CD14-positive monocyte (primary cell): ENCODE results near the gene CNNM2. TPM values are rescaled to one million over a fixed set of nuclear protein-coding genes. Genes with fewer than 3 reads are reported as not detected.

ENCODE experiments used
- DNase-seq, 3 donors: peaks; one replicate each; pipeline ENCODE4 v3.0.0-alpha.2; 2011 to 2022
- H2AFZ ChIP-seq: 2 replicates; pipeline ENCODE4 v1.6.0; 2012; ENCODE audit warnings: mild to moderate bottlenecking, low read depth, low read length, inconsistent platforms; ENCODE audit not compliant: insufficient read depth, poor library complexity, severe bottlenecking
- H3K27ac ChIP-seq, 2 donors: 1 replicate in 1 of 2; 2 replicates in 1 of 2; pipeline ENCODE4 v1.5.1; 2012 to 2013; ENCODE audit warnings: low read length in 2 of 2, control low read depth in 1 of 2, inconsistent platforms in 1 of 2, low read depth in 1 of 2, mild to moderate bottlenecking in 1 of 2
- H3K27me3 ChIP-seq, 2 donors: one replicate each; pipeline versions ENCODE4 v1.6.0 to v1.6.1; 2011 to 2013; ENCODE audit warnings: low read length in 2 of 2; ENCODE audit not compliant: control insufficient read depth in 2 of 2, insufficient read depth in 2 of 2
- H3K36me3 ChIP-seq, 2 donors: replicated peaks in 1 of 2; 1 replicate in 1 of 2; 2 replicates in 1 of 2; pipeline versions ENCODE4 v1.5.1 to v1.6.1; 2012 to 2013; ENCODE audit warnings: low read length in 2 of 2, control low read depth in 1 of 2, inconsistent platforms in 1 of 2, mild to moderate bottlenecking in 1 of 2; ENCODE audit not compliant: insufficient read depth in 2 of 2, control insufficient read depth in 1 of 2
- H3K4me1 ChIP-seq, 2 donors: 1 replicate in 1 of 2; 2 replicates in 1 of 2; pipeline versions ENCODE4 v1.5.1 to v1.6.1; 2012 to 2013; ENCODE audit warnings: low read length in 2 of 2, control low read depth in 1 of 2, inconsistent platforms in 1 of 2, mild to moderate bottlenecking in 1 of 2, moderate library complexity in 1 of 2; ENCODE audit not compliant: insufficient read depth in 2 of 2, control insufficient read depth in 1 of 2
- H3K4me2 ChIP-seq: replicated peaks from 2 replicates; pipeline ENCODE3; 2012; ENCODE audit warnings: low read length, moderate library complexity, mild to moderate bottlenecking; ENCODE audit not compliant: poor library complexity, severe bottlenecking; ENCODE audit errors: extremely low read depth
- H3K4me3 ChIP-seq, 3 experiments: fragments of 200-600 bp in 1 of 3; sonication (generic) in 1 of 3; replicated peaks in 1 of 3; 1 replicate in 2 of 3; 2 replicates in 1 of 3; pipeline ENCODE4 v1.5.1; 2011 to 2013; ENCODE audit warnings: low read length in 3 of 3, mild to moderate bottlenecking in 3 of 3, control low read depth in 2 of 3, low read depth in 2 of 3, inconsistent platforms in 1 of 3, moderate library complexity in 1 of 3
- H3K79me2 ChIP-seq: 2 replicates; pipeline ENCODE4 v1.6.0; 2012; ENCODE audit warnings: mild to moderate bottlenecking, control low read depth, inconsistent platforms, low read length, moderate library complexity; ENCODE audit not compliant: insufficient read depth
- H3K9ac ChIP-seq: 2 replicates; pipeline ENCODE4 v1.6.0; 2017; ENCODE audit warnings: low read length, mild to moderate bottlenecking; ENCODE audit not compliant: insufficient read depth, poor library complexity, severe bottlenecking
- H3K9me3 ChIP-seq, 2 donors: replicated peaks in 1 of 2; 1 replicate in 1 of 2; 2 replicates in 1 of 2; pipeline versions ENCODE4 v1.5.1 to v1.6.1; 2012 to 2013; ENCODE audit warnings: low read length in 2 of 2, control low read depth in 1 of 2; ENCODE audit not compliant: control insufficient read depth in 1 of 2, insufficient read depth in 1 of 2
- H4K20me1 ChIP-seq: 2 replicates; pipeline ENCODE4 v1.6.0; 2012; ENCODE audit warnings: mild to moderate bottlenecking, low read length, control low read depth, moderate library complexity; ENCODE audit not compliant: insufficient read depth
- H3K27ac Mint-ChIP-seq, 7 donors: one replicate each; pipeline ENCODE4 v1.8.0; 2020; ENCODE audit warnings: mild to moderate bottlenecking in 7 of 7, mixed read lengths in 7 of 7, moderate library complexity in 6 of 7, inconsistent platforms in 2 of 7
- H3K27me3 Mint-ChIP-seq, 3 donors: one replicate each; pipeline ENCODE4 v1.8.0; 2021 to 2022; ENCODE audit warnings: low read depth in 3 of 3, mild to moderate bottlenecking in 3 of 3, mixed read lengths in 3 of 3, moderate library complexity in 3 of 3, inconsistent platforms in 1 of 3
- H3K36me3 Mint-ChIP-seq, 2 donors: one replicate each; pipeline ENCODE4 v1.8.0; 2020; ENCODE audit warnings: mixed read lengths in 2 of 2, inconsistent platforms in 1 of 2, mild to moderate bottlenecking in 1 of 2
- H3K4me1 Mint-ChIP-seq: one replicate; pipeline ENCODE4 v1.8.0; 2020; ENCODE audit warnings: mild to moderate bottlenecking, mixed read lengths
- H3K4me3 Mint-ChIP-seq, 2 donors: one replicate each; pipeline ENCODE4 v1.8.0; 2020; ENCODE audit warnings: mild to moderate bottlenecking in 2 of 2, mixed read lengths in 2 of 2, moderate library complexity in 1 of 2
- H3K9me3 Mint-ChIP-seq, 7 donors: one replicate each; pipeline ENCODE4 v1.8.0; 2020 to 2022; ENCODE audit warnings: mixed read lengths in 7 of 7, mild to moderate bottlenecking in 6 of 7, moderate library complexity in 6 of 7, inconsistent platforms in 2 of 7
- WGBS: methylation state at CpG from one replicate; pipeline ENCODE4 v1.1.5; 2013; ENCODE audit warnings: missing lambda C conversion rate; ENCODE audit not compliant: insufficient coverage; 5-methylcytosine and 5-hydroxymethylcytosine counted together
- intact Hi-C, 2 donors: fragments of 100-400 bp; cut with micrococcal nuclease; formaldehyde crosslinking; loops; one replicate each; pipeline versions ENCODE4 v1.15.0 to v1.15.1; 2023
- polyA plus RNA-seq, 3 donors: library from polyadenylated mRNA; depleted of rRNA in 1 of 3; unstranded in 2 of 3; stranded (reverse) in 1 of 3; fragments of 300-500 nt in 2 of 3; fragments of >200 nt in 1 of 3; fragmentation: Illumina TruSeq in 2 of 3; gene quantifications; 1 replicate in 2 of 3; 2 replicates in 1 of 3; pipeline ENCODE4 v1.2.3, GENCODE V29; 2012 to 2021
- TF ChIP-seq, protein P1 (sequence below): fragments of 200-600 bp; IDR thresholded peaks from one replicate; pipeline ENCODE4 v1.8.0; 2022; ENCODE audit warnings: antibody characterized with exemption, mild to moderate bottlenecking

Gene CNNM2
- polyA plus RNA-seq, 3 donors: 1.6 to 3.8 (median 2.2) TPM

DNA sequence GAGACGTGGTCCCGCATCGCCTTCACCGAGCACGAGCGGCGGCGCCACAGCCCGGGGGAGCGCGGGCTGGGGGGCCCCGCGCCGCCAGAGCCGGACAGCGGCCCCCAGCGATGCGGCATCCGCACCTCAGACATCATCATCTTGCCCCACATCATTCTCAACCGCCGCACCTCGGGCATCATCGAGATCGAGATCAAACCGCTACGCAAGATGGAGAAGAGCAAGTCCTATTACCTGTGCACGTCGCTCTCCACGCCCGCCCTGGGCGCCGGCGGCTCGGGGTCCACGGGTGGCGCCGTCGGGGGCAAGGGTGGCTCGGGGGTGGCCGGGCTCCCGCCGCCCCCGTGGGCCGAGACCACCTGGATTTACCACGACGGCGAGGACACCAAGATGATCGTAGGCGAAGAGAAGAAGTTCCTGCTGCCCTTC lies 737 bp downstream of the CNNM2 start:
- no peaks in the 10 kb centered on the region for H3K9me3 ChIP-seq
- 1% methylated on average over 49 of the region's 49 CpGs for WGBS
- H3K27me3 ChIP-seq: peaks cover 3 to 15% of the 10 kb centered on the region in 2 donors
- H3K4me1 ChIP-seq: peaks cover 21 to 36% of the 10 kb centered on the region in 2 donors
- peak overlapping the region; percentile 82 for H3K4me2 ChIP-seq
- H3K4me3 Mint-ChIP-seq: peak overlapping the region; percentile 90 to 93
- H3K79me2 ChIP-seq: peaks cover 9% of the 10 kb centered on the region
- intact Hi-C loops: loop anchor here (2.0 to 10.0 kb wide), 7 partner anchors 156 to 566 kb away; partner anchors contain the start of genes WBP1L (in 2 of the 2) and RPEL1 (in 1 of the 2)
- H3K36me3 Mint-ChIP-seq: peaks cover 0 to 8% of the 10 kb centered on the region in 2 donors
- peaks cover 16 to 40% (median 26%) of the 10 kb centered on the region in 3 donors for H3K27me3 Mint-ChIP-seq
- TF ChIP-seq, protein P1, sequence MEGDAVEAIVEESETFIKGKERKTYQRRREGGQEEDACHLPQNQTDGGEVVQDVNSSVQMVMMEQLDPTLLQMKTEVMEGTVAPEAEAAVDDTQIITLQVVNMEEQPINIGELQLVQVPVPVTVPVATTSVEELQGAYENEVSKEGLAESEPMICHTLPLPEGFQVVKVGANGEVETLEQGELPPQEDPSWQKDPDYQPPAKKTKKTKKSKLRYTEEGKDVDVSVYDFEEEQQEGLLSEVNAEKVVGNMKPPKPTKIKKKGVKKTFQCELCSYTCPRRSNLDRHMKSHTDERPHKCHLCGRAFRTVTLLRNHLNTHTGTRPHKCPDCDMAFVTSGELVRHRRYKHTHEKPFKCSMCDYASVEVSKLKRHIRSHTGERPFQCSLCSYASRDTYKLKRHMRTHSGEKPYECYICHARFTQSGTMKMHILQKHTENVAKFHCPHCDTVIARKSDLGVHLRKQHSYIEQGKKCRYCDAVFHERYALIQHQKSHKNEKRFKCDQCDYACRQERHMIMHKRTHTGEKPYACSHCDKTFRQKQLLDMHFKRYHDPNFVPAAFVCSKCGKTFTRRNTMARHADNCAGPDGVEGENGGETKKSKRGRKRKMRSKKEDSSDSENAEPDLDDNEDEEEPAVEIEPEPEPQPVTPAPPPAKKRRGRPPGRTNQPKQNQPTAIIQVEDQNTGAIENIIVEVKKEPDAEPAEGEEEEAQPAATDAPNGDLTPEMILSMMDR: no peak
- H3K9me3 Mint-ChIP-seq: peaks cover 0 to 2% (median 0%) of the 10 kb centered on the region in 7 donors
- H3K36me3 ChIP-seq: no peaks in the 10 kb centered on the region
- H4K20me1 ChIP-seq: no peaks in the 10 kb centered on the region
- peak overlapping the region; percentile 69 to 92 (median 90) for H3K4me3 ChIP-seq
- H3K9ac ChIP-seq: peak overlapping the region; percentile 82
- peak overlapping the region in 1 of 7 donors; percentile 50 for H3K27ac Mint-ChIP-seq
- peak overlapping the region; percentile 99 for H2AFZ ChIP-seq
- peak overlapping the region in 1 of 2 donors; percentile 91 for H3K27ac ChIP-seq
- peaks cover 35% of the 10 kb centered on the region for H3K4me1 Mint-ChIP-seq
- peak in 1 of 3 donors; percentile 14 for DNase-seq

DNA sequence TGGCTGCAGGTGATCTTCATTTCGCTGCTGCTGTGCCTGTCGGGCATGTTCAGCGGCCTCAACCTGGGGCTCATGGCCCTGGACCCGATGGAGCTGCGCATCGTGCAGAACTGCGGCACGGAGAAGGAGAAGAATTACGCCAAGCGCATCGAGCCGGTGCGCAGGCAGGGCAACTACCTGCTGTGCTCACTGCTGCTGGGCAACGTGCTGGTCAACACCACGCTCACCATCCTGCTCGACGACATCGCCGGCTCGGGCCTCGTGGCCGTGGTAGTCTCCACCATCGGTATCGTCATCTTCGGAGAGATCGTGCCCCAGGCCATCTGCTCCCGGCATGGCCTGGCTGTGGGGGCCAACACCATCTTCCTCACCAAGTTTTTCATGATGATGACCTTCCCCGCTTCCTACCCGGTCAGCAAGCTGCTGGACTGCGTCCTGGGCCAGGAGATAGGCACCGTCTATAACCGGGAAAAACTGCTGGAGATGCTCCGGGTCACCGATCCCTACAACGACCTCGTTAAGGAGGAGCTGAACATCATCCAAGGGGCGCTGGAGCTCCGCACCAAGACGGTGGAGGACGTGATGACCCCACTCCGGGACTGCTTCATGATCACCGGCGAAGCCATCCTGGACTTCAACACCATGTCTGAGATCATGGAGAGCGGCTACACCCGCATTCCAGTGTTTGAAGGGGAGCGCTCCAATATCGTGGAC lies 1.3 kb downstream of the CNNM2 start:
- Mint-ChIP-seq H3K27me3 (peaks cover 11 to 35% (median 20%) of the 10 kb centered on the region in 3 donors), H3K36me3 (peaks cover 0 to 8% of the 10 kb centered on the region in 2 donors), H3K9me3 (peaks cover 0 to 2% (median 0%) of the 10 kb centered on the region in 7 donors), H3K4me1 (peaks cover 35% of the 10 kb centered on the region), H3K4me3 (peak overlapping the region; percentile 90 to 93), H3K27ac (peak overlapping the region in 1 of 7 donors; percentile 4)
- no peaks in the 10 kb centered on the region for H3K9me3 ChIP-seq
- intact Hi-C loops: loop anchor here (2.0 to 10.0 kb wide), 7 partner anchors 155 to 565 kb away; partner anchors contain the start of genes WBP1L (in 2 of the 2) and RPEL1 (in 1 of the 2)
- TF ChIP-seq, protein P1: no peak
- no peak overlapping the region for H3K27ac ChIP-seq
- no peaks in the 10 kb centered on the region for H4K20me1 ChIP-seq
- H3K79me2 ChIP-seq: peaks cover 9% of the 10 kb centered on the region
- peak overlapping the region; percentile 99 for H2AFZ ChIP-seq
- 50% methylated on average over 47 of the region's 47 CpGs for WGBS
- H3K36me3 ChIP-seq: no peaks in the 10 kb centered on the region
- H3K4me2 ChIP-seq: peak overlapping the region; percentile 82
- DNase-seq: peak in 1 of 3 donors; percentile 8
- H3K4me1 ChIP-seq: peaks cover 21 to 36% of the 10 kb centered on the region in 2 donors
- H3K27me3 ChIP-seq: peaks cover 3 to 15% of the 10 kb centered on the region in 2 donors
- peak overlapping the region; percentile 69 to 92 (median 90) for H3K4me3 ChIP-seq
- peak overlapping the region; percentile 82 for H3K9ac ChIP-seq
